Mucosa of rectum (tissue), 2 donors: ENCODE results near the gene PLXNA2.

Experiments used
- H3K27ac ChIP-seq, 2 donors: one replicate each; pipeline ENCODE4 v1.7.0; 2013; ENCODE audit warnings: inconsistent platforms in 2 of 2, low read depth in 2 of 2, low read length in 2 of 2
- H3K27me3 ChIP-seq, 2 donors: one replicate each; pipeline ENCODE4 v1.7.0; 2013; ENCODE audit warnings: low read length in 2 of 2; ENCODE audit not compliant: control insufficient read depth in 2 of 2, insufficient read depth in 2 of 2
- H3K36me3 ChIP-seq, 2 donors: one replicate each; pipeline ENCODE4 v1.7.0; 2013; ENCODE audit warnings: low read length in 2 of 2; ENCODE audit not compliant: control insufficient read depth in 2 of 2, insufficient read depth in 2 of 2
- H3K4me1 ChIP-seq, 2 donors: one replicate each; pipeline ENCODE4 v1.7.0; 2013; ENCODE audit warnings: low read length in 2 of 2, mild to moderate bottlenecking in 1 of 2; ENCODE audit not compliant: control insufficient read depth in 2 of 2, insufficient read depth in 2 of 2
- H3K4me3 ChIP-seq, 2 donors: one replicate each; pipeline ENCODE4 v1.7.0; 2013; ENCODE audit warnings: low read length in 2 of 2
- H3K9ac ChIP-seq, 2 donors: one replicate each; pipeline ENCODE4 v1.7.0; 2013; ENCODE audit warnings: low read length in 2 of 2, low read depth in 1 of 2, mild to moderate bottlenecking in 1 of 2
- H3K9me3 ChIP-seq, 2 donors: one replicate each; pipeline ENCODE4 v1.7.0; 2013; ENCODE audit warnings: low read length in 2 of 2; ENCODE audit not compliant: control insufficient read depth in 2 of 2
- donor health status: healthy.
- donor health status: Normal muscosa, but diverticular disease.

The PLXNA2 gene

GRCh38 chr1:208137193-208137592, 107.0 kb downstream of the PLXNA2 start:
- peaks cover 12 to 19% of the 10 kb centered on the region in 2 donors for H3K4me1 ChIP-seq
- H3K27ac ChIP-seq, result no peak overlapping the region

DNA sequence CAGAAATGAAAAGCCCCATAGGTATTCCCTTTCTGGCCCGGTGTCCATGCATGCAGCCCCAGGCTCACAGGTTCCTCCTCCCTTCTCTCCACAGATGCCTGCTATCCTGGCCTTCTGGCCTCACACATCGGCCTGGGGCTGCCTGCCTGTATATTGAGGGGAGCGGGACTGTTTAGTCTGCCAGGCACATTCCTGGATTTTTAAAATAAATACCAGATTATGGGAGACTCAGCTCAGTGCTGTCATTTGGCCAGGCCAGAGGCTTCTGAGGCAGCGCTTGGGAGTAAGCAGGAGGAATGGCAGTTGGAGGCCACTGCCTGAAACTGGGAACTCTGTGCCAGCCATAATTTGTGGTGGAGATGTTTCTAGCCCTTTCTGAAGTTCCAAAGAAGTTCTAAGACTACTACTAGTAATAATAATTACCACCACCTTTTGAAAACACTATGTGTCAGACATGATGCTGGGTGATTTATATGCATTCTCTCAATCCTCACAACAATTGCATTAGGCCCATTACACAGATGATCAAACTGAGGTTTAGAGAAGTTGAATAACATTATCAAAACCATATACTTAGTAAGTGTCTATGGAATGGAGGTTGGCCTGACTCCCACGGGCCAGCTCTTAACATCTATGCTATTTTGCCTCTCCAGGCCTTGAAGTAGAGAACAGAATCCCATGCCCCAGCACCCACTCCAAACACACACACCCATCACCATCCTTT, 107.6 kb downstream of the PLXNA2 start:
- H3K27me3 ChIP-seq, result no peaks in the 10 kb centered on the region
- H3K9ac ChIP-seq, result no peak overlapping the region
- no peak overlapping the region for H3K27ac ChIP-seq
- H3K4me1 ChIP-seq, result peaks cover 14 to 22% of the 10 kb centered on the region in 2 donors
- peaks cover 16 to 25% of the 10 kb centered on the region in 2 donors for H3K36me3 ChIP-seq
- no peak overlapping the region for H3K4me3 ChIP-seq
- no peaks in the 10 kb centered on the region for H3K9me3 ChIP-seq

More at GRCh38 chr1:208137193-208137592, 107.0 kb downstream of the PLXNA2 start:
- H3K4me3 ChIP-seq, result no peak overlapping the region
- no peak overlapping the region for H3K9ac ChIP-seq
- H3K36me3 ChIP-seq, result peaks cover 17 to 26% of the 10 kb centered on the region in 2 donors
- no peaks in the 10 kb centered on the region for H3K9me3 ChIP-seq
- no peaks in the 10 kb centered on the region for H3K27me3 ChIP-seq

DNA sequence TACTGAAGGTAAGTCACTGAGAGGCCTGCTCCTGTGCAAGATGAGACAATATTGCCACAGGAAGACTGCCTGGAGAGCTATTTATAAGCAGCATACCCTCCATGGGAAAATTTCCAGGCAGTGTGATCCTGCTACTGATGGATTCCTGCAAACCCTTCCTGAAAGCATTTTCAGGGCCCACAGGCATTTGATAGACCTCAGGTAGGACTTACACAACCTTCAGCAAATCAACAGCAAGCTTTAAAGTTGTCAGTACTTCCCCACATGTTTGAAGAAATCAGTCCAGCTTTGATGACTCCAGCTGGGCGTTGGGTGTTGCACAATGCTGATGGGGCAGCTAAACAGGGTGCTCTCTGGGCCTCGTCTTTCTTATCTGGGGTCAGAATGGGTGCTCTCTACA, 108.8 kb downstream of the PLXNA2 start:
- Histone ChIP-seq H3K9me3 (no peaks in the 10 kb centered on the region), H3K4me3 (no peak overlapping the region), H3K4me1 (peaks cover 17 to 26% of the 10 kb centered on the region in 2 donors), H3K27me3 (no peaks in the 10 kb centered on the region), H3K36me3 (peaks cover 5 to 15% of the 10 kb centered on the region in 2 donors), H3K9ac (no peak overlapping the region), H3K27ac (no peak overlapping the region)

DNA sequence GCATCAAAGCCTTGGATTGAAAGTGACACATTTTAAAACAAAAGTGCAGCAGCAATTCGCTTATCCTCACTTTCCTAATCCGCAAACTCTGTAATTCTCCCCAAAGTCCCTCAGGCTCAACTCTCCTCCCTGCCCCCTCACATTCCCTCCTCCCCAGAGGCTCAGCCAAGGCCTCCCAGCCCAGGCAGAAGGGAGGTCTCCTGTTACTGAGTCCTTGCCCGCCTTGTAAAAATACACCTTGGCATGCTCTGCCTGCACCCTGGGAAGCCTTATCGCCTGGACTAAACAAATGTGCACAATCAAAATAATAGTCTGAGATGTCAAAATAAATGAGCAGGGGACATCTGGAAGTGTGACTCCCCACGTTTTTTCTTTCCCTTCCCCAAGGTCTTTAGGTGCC, 109.7 kb downstream of the PLXNA2 start:
- H3K9me3 ChIP-seq, result no peaks in the 10 kb centered on the region
- peaks cover 17 to 26% of the 10 kb centered on the region in 2 donors for H3K4me1 ChIP-seq
- no peak overlapping the region for H3K9ac ChIP-seq
- H3K36me3 ChIP-seq, result peaks cover 3 to 10% of the 10 kb centered on the region in 2 donors
- peak overlapping the region in 1 of 2 donors; percentile 26 for H3K27ac ChIP-seq
- H3K4me3 ChIP-seq, result no peak overlapping the region
- H3K27me3 ChIP-seq, result no peaks in the 10 kb centered on the region

- Histone ChIP-seq H3K36me3 (peaks cover 0 to 6% of the 10 kb centered on the region in 2 donors), H3K27me3 (no peaks in the 10 kb centered on the region), H3K9me3 (no peaks in the 10 kb centered on the region), H3K4me1 (peaks cover 17 to 26% of the 10 kb centered on the region in 2 donors), H3K9ac (no peak overlapping the region), H3K27ac (no peak overlapping the region), H3K4me3 (no peak overlapping the region)
Observed at GRCh38 chr1:208133355-208133754, 110.8 kb downstream of the PLXNA2 start.

DNA sequence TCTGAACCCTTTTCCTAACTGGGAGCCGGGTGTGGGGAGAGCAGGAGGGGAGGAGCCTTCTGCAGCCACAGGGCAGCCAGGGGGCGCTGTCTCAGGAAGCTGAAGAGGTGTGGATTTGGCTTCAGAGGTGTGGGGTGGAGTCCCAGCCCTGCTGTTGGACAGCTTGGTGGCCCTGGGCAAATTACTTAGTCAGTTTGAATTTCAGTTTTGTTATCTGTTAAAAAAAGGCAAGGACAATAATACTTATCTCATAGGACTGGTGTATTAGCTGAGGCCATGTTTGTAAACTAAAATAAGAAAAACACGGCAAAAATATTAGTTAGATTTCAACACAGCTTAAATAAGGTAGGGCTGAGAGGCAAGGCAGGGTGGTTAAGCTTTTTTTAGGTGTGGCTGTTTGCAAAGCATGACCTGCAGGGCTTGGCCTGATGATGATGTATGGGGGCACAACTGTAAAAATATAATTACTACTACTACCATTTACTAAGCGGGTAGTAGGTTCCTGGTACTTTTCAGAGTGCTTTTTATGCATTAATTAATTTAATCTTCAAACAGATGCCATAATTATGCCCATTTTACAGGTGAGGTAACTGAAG, 111.8 kb downstream of the PLXNA2 start:
- Histone ChIP-seq H3K9me3 (no peaks in the 10 kb centered on the region), H3K27me3 (no peaks in the 10 kb centered on the region), H3K4me3 (peak overlapping the region in 1 of 2 donors; percentile 27), H3K27ac (peak overlapping the region; percentile 62 to 74), H3K4me1 (peaks cover 17 to 26% of the 10 kb centered on the region in 2 donors), H3K36me3 (peaks cover 0 to 6% of the 10 kb centered on the region in 2 donors), H3K9ac (peak overlapping the region in 1 of 2 donors; percentile 58)

GRCh38 chr1:208131621-208132286, 112.4 kb downstream of the PLXNA2 start:
- Histone ChIP-seq H3K9me3 (no peaks in the 10 kb centered on the region), H3K4me1 (peaks cover 17 to 26% of the 10 kb centered on the region in 2 donors), H3K27me3 (no peaks in the 10 kb centered on the region), H3K9ac (peak overlapping the region in 1 of 2 donors; percentile 58), H3K36me3 (peaks cover 0 to 6% of the 10 kb centered on the region in 2 donors), H3K4me3 (peak overlapping the region; percentile 5 to 27), H3K27ac (peak overlapping the region; percentile 62 to 74)

DNA sequence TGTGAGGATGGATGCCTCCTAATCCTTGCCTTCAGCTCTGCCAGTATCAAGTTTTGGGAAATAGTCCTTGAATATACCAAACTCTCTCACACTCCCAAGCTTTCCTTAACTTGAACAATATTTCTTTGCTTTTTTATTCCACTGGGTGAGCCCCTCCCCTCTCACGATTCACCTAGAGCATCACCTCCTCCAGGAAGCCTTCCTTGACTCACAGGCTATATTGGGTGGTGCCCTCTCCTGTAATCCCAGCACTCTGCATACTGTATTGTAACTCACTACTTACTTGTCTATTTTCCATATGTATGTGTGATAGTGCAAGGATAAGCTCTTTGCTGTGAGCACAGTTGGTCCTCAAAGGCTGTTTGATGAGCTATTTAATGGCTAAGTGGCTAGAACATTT, 114.7 kb downstream of the PLXNA2 start:
- Histone ChIP-seq H3K27me3 (no peaks in the 10 kb centered on the region), H3K4me1 (peaks cover 14 to 22% of the 10 kb centered on the region in 2 donors)

DNA sequence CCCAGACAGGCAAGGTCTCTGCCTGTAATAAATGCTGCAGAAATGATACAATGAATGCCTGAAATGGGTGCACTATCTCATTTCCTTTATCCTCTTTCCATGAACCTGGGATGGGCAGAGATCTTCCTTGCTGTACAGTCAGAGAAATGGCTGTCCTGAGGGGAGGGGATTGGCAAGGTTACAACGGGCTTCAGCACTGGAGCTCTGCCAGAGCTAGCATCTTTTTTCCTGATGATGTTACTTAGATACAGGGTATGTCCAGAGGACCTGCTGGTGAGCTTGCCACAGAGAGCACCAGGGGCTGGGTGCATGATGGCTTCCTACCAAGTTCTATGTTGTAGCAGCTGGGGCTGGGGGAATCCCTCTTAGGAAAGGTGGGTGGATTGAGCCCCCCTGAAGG, 115.1 kb downstream of the PLXNA2 start:
- peaks cover 0 to 9% of the 10 kb centered on the region in 2 donors for H3K36me3 ChIP-seq
- H3K4me3 ChIP-seq, result no peak overlapping the region
- no peaks in the 10 kb centered on the region for H3K9me3 ChIP-seq
- peaks cover 14 to 18% of the 10 kb centered on the region in 2 donors for H3K4me1 ChIP-seq
- H3K27me3 ChIP-seq, result no peaks in the 10 kb centered on the region
- H3K27ac ChIP-seq, result no peak overlapping the region
- no peak overlapping the region for H3K9ac ChIP-seq

More for the DNA sequence above, 114.7 kb downstream of the PLXNA2 start:
- Histone ChIP-seq H3K9ac (no peak overlapping the region), H3K4me3 (no peak overlapping the region), H3K9me3 (no peaks in the 10 kb centered on the region), H3K27ac (no peak overlapping the region), H3K36me3 (peaks cover 0 to 9% of the 10 kb centered on the region in 2 donors)
